Cardiac fibroblast (primary cell): ENCODE measurements around the gene SERPINB5.

Experiments used
- DNase-seq, 2 donors: peaks; one replicate each; pipeline versions ENCODE4 v3.0.0 to v3.0.0-alpha.2; 2010; ENCODE audit warnings: low read depth in 2 of 2
- H3K4me3 ChIP-seq, 2 donors: replicated peaks in 1 of 2; 1 replicate in 1 of 2; 2 replicates in 1 of 2; pipeline ENCODE4 v1.5.1; 2011; ENCODE audit warnings: low read depth in 2 of 2, low read length in 2 of 2, mild to moderate bottlenecking in 2 of 2, moderate library complexity in 1 of 2
- TF ChIP-seq, protein P1 (sequence below): IDR thresholded peaks from one replicate; pipeline ENCODE4 v1.5.1; 2011; ENCODE audit warnings: low read depth, mild to moderate bottlenecking, low read length, inconsistent platforms

The SERPINB5 gene

DNA sequence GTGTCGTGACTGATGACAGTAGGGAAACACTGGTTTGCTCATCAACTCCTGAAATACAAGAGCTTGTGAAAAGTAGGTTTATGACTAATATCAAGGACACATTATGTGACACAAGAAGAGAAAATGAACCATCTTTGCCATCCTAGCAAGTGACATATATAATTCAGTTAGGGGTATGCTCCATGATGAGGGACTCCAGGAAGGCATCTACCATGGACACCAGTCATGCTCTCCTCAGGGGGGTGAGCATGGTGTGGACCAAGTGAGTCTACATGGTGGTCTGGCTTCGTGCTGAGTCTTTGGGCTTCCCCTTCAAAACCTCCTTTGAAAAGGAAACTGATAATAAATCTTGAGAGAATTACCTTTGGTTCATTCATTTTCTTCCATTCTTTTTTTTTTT lies 11.7 kb upstream of the SERPINB5 start:
- TF ChIP-seq, protein P1, sequence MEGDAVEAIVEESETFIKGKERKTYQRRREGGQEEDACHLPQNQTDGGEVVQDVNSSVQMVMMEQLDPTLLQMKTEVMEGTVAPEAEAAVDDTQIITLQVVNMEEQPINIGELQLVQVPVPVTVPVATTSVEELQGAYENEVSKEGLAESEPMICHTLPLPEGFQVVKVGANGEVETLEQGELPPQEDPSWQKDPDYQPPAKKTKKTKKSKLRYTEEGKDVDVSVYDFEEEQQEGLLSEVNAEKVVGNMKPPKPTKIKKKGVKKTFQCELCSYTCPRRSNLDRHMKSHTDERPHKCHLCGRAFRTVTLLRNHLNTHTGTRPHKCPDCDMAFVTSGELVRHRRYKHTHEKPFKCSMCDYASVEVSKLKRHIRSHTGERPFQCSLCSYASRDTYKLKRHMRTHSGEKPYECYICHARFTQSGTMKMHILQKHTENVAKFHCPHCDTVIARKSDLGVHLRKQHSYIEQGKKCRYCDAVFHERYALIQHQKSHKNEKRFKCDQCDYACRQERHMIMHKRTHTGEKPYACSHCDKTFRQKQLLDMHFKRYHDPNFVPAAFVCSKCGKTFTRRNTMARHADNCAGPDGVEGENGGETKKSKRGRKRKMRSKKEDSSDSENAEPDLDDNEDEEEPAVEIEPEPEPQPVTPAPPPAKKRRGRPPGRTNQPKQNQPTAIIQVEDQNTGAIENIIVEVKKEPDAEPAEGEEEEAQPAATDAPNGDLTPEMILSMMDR = no peak
- H3K4me3 ChIP-seq = no peak overlapping the region
- no peak for DNase-seq

DNA sequence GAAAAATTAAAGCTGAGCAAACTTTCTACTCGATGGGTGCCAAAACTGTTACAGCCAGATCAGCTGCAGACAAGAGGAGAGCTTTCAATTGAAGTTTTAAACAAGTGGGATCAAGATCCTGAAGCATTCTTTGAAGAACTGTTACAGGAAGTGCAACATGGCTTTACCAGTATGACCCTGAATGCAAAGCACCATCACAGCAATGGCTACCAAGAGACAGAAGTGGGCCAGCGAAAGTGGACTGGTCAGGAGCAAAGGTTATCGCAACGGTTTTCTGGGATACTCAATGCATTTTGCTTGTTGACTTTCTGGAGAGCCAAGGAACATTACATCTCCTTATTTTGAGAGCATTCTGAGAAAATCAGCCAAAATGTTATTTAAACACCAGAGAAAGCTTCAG lies 9.1 kb upstream of the SERPINB5 start:
- TF ChIP-seq, protein P1 = no peak
- no peak overlapping the region for H3K4me3 ChIP-seq
- DNase-seq = no peak

DNA sequence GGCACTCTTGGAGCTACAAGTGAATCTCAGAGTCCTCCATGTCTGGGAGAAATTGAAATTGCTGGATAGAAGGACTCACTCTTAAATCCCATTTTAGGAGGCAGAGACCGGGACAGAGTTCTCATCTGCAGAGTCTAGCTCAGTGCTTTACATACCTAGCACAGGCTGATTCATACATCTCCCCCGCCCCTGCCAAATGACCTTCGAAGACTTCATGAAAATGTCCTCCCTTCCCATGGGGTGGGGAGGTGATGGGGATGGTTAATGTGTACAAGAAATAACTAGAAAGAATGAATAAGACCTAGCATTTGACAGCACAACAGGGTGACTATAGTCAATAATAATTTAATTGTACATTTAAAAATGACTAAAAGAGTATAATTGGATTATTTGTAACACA lies 8.2 kb upstream of the SERPINB5 start:
- H3K4me3 ChIP-seq = no peak overlapping the region
- DNase-seq = no peak
- TF ChIP-seq, protein P1 = no peak

DNA sequence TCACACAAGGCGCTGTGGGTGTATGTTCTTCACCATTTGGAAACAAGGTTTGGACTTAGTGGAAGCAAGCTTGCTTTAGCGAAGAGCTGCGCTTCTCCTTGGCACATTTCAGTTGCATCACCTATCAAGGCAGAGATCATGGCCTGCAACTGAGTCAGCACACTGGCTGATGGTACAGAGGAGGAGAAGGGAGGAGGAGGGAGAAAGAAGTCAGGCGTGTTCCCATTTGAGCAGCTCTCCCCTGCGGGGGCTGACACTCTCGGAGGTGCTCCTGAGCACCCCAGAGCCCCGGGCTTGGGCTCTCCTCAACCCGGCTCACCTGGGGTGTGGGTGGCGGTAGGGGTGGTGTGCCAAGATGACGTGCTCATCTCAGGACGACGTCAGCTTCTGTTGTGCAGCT lies 6.0 kb upstream of the SERPINB5 start:
- no peak overlapping the region for H3K4me3 ChIP-seq
- DNase-seq = no peak
- TF ChIP-seq, protein P1 = no peak

DNA sequence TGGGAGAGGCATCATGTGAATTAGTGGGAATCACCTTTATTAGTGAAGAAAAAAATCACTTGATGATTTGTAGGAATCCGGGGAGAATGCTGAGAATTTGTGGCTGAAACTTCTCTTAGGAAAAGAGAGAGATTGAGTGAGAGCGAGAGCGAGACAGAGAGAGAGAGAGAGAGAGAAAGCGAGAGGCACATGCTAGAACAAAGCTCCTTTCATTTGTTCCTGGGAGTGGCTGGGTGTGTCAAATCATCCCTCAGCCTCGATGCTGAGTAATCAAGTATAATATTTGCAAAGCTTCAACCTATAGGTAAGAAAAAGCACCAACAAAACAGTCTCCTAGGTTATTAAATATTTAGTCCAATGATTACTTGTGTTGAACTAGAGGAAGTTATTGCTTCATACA lies 4.4 kb upstream of the SERPINB5 start:
- DNase-seq = no peak
- H3K4me3 ChIP-seq = no peak overlapping the region
- TF ChIP-seq, protein P1 = no peak

DNA sequence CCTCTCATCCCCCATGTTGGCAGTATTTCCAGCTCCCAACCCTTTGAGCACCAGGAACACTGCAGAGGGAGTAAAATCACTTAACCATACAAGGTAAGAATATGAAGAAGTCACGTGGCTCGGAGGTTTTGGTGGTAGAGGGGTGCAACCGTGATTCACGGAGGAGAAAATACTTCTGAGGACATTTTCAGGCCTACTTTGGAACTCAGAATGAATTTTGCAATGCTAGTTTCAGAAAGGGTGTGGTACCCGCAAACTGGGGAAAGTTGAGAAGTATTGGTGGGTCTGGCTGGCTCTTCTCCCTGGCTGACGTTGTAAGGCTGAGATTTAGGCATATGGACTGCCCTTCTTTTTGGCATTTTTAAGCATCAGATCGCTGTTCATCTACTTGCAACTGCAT lies 442 bp downstream of the SERPINB5 start:
- no peak overlapping the region for H3K4me3 ChIP-seq
- DNase-seq = no peak
- TF ChIP-seq, protein P1 = no peak

DNA sequence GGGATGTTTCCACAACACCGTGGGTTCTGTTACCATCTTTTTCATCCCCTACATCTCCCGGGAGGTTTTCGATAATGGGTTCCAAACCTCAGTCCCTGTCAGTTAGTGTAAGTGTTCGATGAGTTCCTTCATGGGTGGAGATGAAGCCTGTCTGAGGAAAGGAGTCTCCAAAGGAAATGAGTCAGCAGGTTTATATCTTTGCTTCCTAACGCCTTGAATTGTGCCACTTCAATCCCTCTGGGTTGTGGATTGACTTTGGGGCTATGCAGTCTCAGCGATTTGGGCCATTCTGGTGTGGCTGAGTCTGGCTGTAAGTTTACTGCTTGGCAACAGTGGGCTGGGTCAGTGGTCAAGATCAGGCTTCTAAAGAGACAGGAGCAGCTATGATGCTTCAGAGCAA lies 1.2 kb downstream of the SERPINB5 start:
- TF ChIP-seq, protein P1 = no peak
- peak; percentile 5 to 13 for DNase-seq
- no peak overlapping the region for H3K4me3 ChIP-seq
